ENCODE measurements around the gene MAGEA4. TPM values are rescaled to one million over a fixed set of nuclear protein-coding genes. Genes with fewer than 3 reads are reported as not detected.
A peak's percentile ranks its signal among the peaks of the same experiment; 100 is the strongest.

The MAGEA4 gene, protein sequence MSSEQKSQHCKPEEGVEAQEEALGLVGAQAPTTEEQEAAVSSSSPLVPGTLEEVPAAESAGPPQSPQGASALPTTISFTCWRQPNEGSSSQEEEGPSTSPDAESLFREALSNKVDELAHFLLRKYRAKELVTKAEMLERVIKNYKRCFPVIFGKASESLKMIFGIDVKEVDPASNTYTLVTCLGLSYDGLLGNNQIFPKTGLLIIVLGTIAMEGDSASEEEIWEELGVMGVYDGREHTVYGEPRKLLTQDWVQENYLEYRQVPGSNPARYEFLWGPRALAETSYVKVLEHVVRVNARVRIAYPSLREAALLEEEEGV
- not detected for total RNA-seq
- polyA plus RNA-seq (ENCODE audit: insufficient read length in 6 of 6): not detected
- long read RNA-seq, donor 1: 0 reads
- long read RNA-seq, donor 2: 0 reads
- long read RNA-seq, donor 3: 0 reads
- long read RNA-seq, donor 4: 0 reads
- long read RNA-seq, donor 5: 0 reads
- long read RNA-seq, donor 6: 0 reads
- long read RNA-seq, donor 7: 0 reads
- long read RNA-seq, donor 8: 0 reads
- long read RNA-seq, donor 9: 0 reads
- long read RNA-seq, donor 10: 0 reads
- long read RNA-seq, donor 11: 0 reads
- long read RNA-seq, donor 12: 0 reads

DNA sequence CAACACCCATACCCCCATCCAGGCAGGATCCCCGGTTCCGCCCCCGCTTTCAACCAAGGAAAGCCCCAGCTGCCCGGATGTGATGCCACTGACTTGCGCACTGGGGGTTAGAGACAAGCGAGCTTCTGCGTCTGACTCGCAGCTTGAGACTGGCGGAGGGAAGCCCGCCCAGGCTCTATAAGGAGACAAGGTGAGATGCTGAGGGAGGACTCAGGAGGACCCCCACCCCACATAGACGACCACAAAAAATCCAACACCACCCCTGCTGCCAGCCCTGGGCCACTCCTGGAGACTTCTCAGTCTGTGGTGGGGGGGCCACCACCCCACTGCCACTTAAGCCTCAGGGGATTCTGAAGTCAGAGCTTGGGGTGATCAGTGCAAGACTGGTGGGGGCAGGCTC lies at the start of gene MAGEA4:
Gene MAGEA4, plus strand, starts transcription at position 110 of the 400 bp plus-strand sequence. CDS start 10,776 bp downstream, outside the sequence.
- Histone ChIP-seq H3K27ac (no peak within 1 kb of the TSS), H3K36me3 (no peaks in the 10 kb centered on the region), H3K27me3 (no peaks in the 10 kb centered on the region), H3K4me3 (no peak within 1 kb of the TSS), H3K4me1 (no peaks in the 10 kb centered on the region), H3K9me3 (no peaks in the 10 kb centered on the region)
- no peak for ATAC-seq
- no peak for TF ChIP-seq CTCF (IDR thresholded peaks at IDR 0.05)
- DNase-seq: no peak
- intact Hi-C loops (cut with DNase I): no loop called here

GRCh38 chrX:151870602-151871001 lies 42.1 kb upstream of the MAGEA4 start:
- H3K27me3 ChIP-seq: no peaks in the 10 kb centered on the region
- no peaks in the 10 kb centered on the region for H3K36me3 ChIP-seq
- DNase-seq (no peak), ATAC-seq (no peak)
- H3K4me3 ChIP-seq: no peak overlapping the region
- no peaks in the 10 kb centered on the region for H3K9me3 ChIP-seq
- H3K4me1 ChIP-seq: no peaks in the 10 kb centered on the region
- no peak overlapping the region for H3K27ac ChIP-seq
- intact Hi-C loops (cut with DNase I): no loop called here
- TF ChIP-seq CTCF (IDR thresholded peaks at IDR 0.05): no peak

- Histone ChIP-seq H3K27ac (no peak overlapping the region), H3K36me3 (no peaks in the 10 kb centered on the region), H3K27me3 (no peaks in the 10 kb centered on the region), H3K9me3 (no peaks in the 10 kb centered on the region), H3K4me3 (no peak overlapping the region), H3K4me1 (no peaks in the 10 kb centered on the region)
- DNase-seq (no peak), ATAC-seq (peak; percentile 40)
- TF ChIP-seq CTCF (IDR thresholded peaks at IDR 0.05): no peak
- intact Hi-C loops (cut with DNase I): no loop called here
Observed at GRCh38 chrX:151871244-151871643, 41.4 kb upstream of the MAGEA4 start.

DNA sequence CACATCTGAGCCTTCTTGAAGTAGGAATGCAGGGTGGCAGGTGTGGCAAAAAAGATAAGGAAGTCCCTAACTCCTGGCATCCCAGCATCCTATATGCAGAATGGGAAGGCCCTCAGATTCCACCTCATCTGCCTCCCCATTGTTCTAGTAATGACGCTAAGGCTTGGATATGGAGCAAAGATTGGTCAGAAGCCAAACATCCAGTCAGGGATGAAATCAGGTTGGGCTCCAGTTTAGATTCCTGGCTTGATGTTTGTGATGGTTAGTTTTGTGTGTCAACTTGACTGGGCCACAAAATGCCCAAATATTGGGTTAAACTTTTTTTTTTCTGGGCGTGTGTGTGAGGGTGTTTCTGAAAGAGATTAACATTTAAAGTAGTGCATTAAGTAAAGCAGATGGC lies 39.6 kb upstream of the MAGEA4 start:
- DNase-seq (no peak), ATAC-seq (no peak)
- Histone ChIP-seq H3K36me3 (no peaks in the 10 kb centered on the region), H3K27ac (no peak overlapping the region), H3K4me1 (no peaks in the 10 kb centered on the region), H3K4me3 (no peak overlapping the region), H3K9me3 (no peaks in the 10 kb centered on the region), H3K27me3 (no peaks in the 10 kb centered on the region)
- no peak for TF ChIP-seq CTCF (IDR thresholded peaks at IDR 0.05)
- intact Hi-C loops (cut with DNase I): no loop called here

GRCh38 chrX:151875270-151876026 lies 37.2 kb upstream of the MAGEA4 start:
- DNase-seq: no peak
- Histone ChIP-seq H3K36me3 (no peaks in the 10 kb centered on the region), H3K4me1 (no peaks in the 10 kb centered on the region), H3K9me3 (no peaks in the 10 kb centered on the region), H3K27me3 (no peaks in the 10 kb centered on the region), H3K4me3 (no peak overlapping the region), H3K27ac (no peak overlapping the region)
- no peak for ATAC-seq
- intact Hi-C loops (cut with DNase I): no loop called here
- no peak for TF ChIP-seq CTCF (IDR thresholded peaks at IDR 0.05)

Measured in left lung (tissue), 14 donors.